ENCODE data around the gene RNF168.
"Not testable (repeated sequence)": the region's sequence is repeated elsewhere in the genome, so short reads cannot be mapped to it uniquely, and the experiment has no call there.

RNF168 gene

GRCh38 chr3:196552253-196552652, 48.7 kb upstream of the RNF168 start:
- ChIA-PET POLR2A (no interaction called here), CTCF (no interaction called here)
- Histone ChIP-seq H3K4me3 (ENCODE audit: low read depth, low read length) (no peak overlapping the region), H3K9me3 (ENCODE audit: control insufficient read depth, insufficient read depth, low read depth, low read length) (no peaks in the 10 kb centered on the region), H3K36me3 (ENCODE audit: control insufficient read depth in 2 of 2, insufficient read depth in 1 of 2, low read length in 2 of 2) (peaks cover 0 to 7% of the 10 kb centered on the region in 2 experiments; a peak in 2 of 3 replicates), H3K4me1 (ENCODE audit: control insufficient read depth, insufficient read depth, low read length) (no peaks in the 10 kb centered on the region), H3K27ac (ENCODE audit: extremely low read depth, low read depth, low read length) (no peak overlapping the region)
- TF ChIP-seq MEIS1 (CRISPR knock-in tag; IDR thresholded peaks at IDR 0.05; ENCODE audit: borderline replicate concordance): no peak
- no peak for TF ChIP-seq GFI1B (tag by site-specific recombination; IDR thresholded peaks at IDR 0.05)
- TF ChIP-seq ZNF677 (tag by site-specific recombination; IDR thresholded peaks at IDR 0.05): no peak
- TF ChIP-seq ZNF391 (tag by site-specific recombination; IDR thresholded peaks at IDR 0.05; ENCODE audit: borderline replicate concordance, low read depth): no peak
- TF ChIP-seq, protein P1, sequence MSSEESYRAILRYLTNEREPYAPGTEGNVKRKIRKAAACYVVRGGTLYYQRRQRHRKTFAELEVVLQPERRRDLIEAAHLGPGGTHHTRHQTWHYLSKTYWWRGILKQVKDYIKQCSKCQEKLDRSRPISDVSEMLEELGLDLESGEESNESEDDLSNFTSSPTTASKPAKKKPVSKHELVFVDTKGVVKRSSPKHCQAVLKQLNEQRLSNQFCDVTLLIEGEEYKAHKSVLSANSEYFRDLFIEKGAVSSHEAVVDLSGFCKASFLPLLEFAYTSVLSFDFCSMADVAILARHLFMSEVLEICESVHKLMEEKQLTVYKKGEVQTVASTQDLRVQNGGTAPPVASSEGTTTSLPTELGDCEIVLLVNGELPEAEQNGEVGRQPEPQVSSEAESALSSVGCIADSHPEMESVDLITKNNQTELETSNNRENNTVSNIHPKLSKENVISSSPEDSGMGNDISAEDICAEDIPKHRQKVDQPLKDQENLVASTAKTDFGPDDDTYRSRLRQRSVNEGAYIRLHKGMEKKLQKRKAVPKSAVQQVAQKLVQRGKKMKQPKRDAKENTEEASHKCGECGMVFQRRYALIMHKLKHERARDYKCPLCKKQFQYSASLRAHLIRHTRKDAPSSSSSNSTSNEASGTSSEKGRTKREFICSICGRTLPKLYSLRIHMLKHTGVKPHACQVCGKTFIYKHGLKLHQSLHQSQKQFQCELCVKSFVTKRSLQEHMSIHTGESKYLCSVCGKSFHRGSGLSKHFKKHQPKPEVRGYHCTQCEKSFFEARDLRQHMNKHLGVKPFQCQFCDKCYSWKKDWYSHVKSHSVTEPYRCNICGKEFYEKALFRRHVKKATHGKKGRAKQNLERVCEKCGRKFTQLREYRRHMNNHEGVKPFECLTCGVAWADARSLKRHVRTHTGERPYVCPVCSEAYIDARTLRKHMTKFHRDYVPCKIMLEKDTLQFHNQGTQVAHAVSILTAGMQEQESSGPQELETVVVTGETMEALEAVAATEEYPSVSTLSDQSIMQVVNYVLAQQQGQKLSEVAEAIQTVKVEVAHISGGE (tag by site-specific recombination; conservative IDR thresholded peaks at IDR 0.05; ENCODE audit: low read depth): no peak
- TF ChIP-seq ZNF518A (tag by site-specific recombination; conservative IDR thresholded peaks at IDR 0.05; ENCODE audit: low read depth): no peak
- TF ChIP-seq ZNF701 (tag by site-specific recombination; IDR thresholded peaks at IDR 0.05): no peak
- no peak for TF ChIP-seq ZNF394 (tag by site-specific recombination; IDR thresholded peaks at IDR 0.05; ENCODE audit: borderline replicate concordance)
- no peak for TF ChIP-seq ZNF501 (tag by site-specific recombination; IDR thresholded peaks at IDR 0.05)
- no peak for TF ChIP-seq ZBTB49 (tag by site-specific recombination; IDR thresholded peaks at IDR 0.05; ENCODE audit: low read depth)
- TF ChIP-seq ZNF843 (tag by site-specific recombination; IDR thresholded peaks at IDR 0.05): no peak
- TF ChIP-seq ZNF664 (tag by site-specific recombination; IDR thresholded peaks at IDR 0.05): no peak
- TF ChIP-seq ZNF521 (tag by site-specific recombination; IDR thresholded peaks at IDR 0.05): no peak
- TF ChIP-seq, protein P2, sequence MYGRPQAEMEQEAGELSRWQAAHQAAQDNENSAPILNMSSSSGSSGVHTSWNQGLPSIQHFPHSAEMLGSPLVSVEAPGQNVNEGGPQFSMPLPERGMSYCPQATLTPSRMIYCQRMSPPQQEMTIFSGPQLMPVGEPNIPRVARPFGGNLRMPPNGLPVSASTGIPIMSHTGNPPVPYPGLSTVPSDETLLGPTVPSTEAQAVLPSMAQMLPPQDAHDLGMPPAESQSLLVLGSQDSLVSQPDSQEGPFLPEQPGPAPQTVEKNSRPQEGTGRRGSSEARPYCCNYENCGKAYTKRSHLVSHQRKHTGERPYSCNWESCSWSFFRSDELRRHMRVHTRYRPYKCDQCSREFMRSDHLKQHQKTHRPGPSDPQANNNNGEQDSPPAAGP (tag by site-specific recombination; IDR thresholded peaks at IDR 0.05): no peak
- TF ChIP-seq KLF7 (tag by site-specific recombination; IDR thresholded peaks at IDR 0.05; ENCODE audit: borderline replicate concordance): no peak
- no peak for TF ChIP-seq ZNF549 (tag by site-specific recombination; IDR thresholded peaks at IDR 0.05)
- no peak for TF ChIP-seq ZNF239 (tag by site-specific recombination; IDR thresholded peaks at IDR 0.05)
- TF ChIP-seq ZNF174 (tag by site-specific recombination; IDR thresholded peaks at IDR 0.05): no peak
- no peak for TF ChIP-seq ZNF548 (tag by site-specific recombination; IDR thresholded peaks at IDR 0.05)

- CTCF ChIA-PET; H3K27ac ChIP-seq (ENCODE audit: extremely low read depth, low read depth, low read length): not testable (repeated sequence)
Measured at GRCh38 chr3:196550172-196550571, 46.6 kb upstream of the RNF168 start.

More at GRCh38 chr3:196550172-196550571, 46.6 kb upstream of the RNF168 start:
- H3K4me3 ChIP-seq (ENCODE audit: low read depth, low read length); H3K9me3 ChIP-seq (ENCODE audit: control insufficient read depth, insufficient read depth, low read depth, low read length); H3K4me1 ChIP-seq (ENCODE audit: control insufficient read depth, insufficient read depth, low read length); H3K36me3 ChIP-seq (ENCODE audit: control insufficient read depth in 2 of 2, insufficient read depth in 1 of 2, low read length in 2 of 2); POLR2A ChIA-PET: not testable (repeated sequence)

Measured in HEK293 (cell line).